KMS-11 (cell line): ENCODE data around the gene CEP57.
"Not testable (repeated sequence)": the region's sequence is repeated elsewhere in the genome, so short reads cannot be mapped to it uniquely, and the experiment has no call there.

Source experiments
- H2AFZ ChIP-seq: fragments of 200-600 bp; sonication (generic); 2 replicates; pipeline ENCODE4 v1.6.1; 2016; ENCODE audit warnings: antibody characterized with exemption, mixed run types, low read depth
- H3K27ac ChIP-seq: fragments of 200-600 bp; sonication (generic); 2 replicates; pipeline ENCODE4 v1.6.1; 2016; ENCODE audit warnings: mild to moderate bottlenecking, mixed run types
- H3K27me3 ChIP-seq: fragments of 200-600 bp; sonication (generic); 2 replicates; pipeline ENCODE4 v1.6.1; 2017; ENCODE audit warnings: mild to moderate bottlenecking, low read depth, mixed run types, moderate library complexity; ENCODE audit not compliant: insufficient read depth
- H3K36me3 ChIP-seq: fragments of 200-600 bp; sonication (generic); 2 replicates; pipeline ENCODE4 v1.6.1; 2017; ENCODE audit warnings: mild to moderate bottlenecking, mixed run types; ENCODE audit not compliant: insufficient read depth
- H3K4me1 ChIP-seq: fragments of 200-600 bp; sonication (generic); 2 replicates; pipeline ENCODE4 v1.6.1; 2016; ENCODE audit warnings: mild to moderate bottlenecking, low read depth, mixed run types; ENCODE audit not compliant: poor library complexity, severe bottlenecking
- H3K4me2 ChIP-seq: fragments of 200-600 bp; sonication (generic); 2 replicates; pipeline ENCODE4 v1.7.0; 2016; ENCODE audit warnings: mild to moderate bottlenecking, mixed run types
- H3K4me3 ChIP-seq: fragments of 200-600 bp; sonication (generic); IDR thresholded peaks from 2 replicates; pipeline ENCODE4 v1.6.1; 2017; ENCODE audit warnings: low read depth, low read length, mixed read lengths; ENCODE audit not compliant: insufficient read depth
- H3K79me2 ChIP-seq: fragments of 200-600 bp; sonication (generic); 2 replicates; pipeline ENCODE4 v1.6.1; 2016; ENCODE audit warnings: low read depth, mixed run types; ENCODE audit not compliant: insufficient read depth
- H3K9ac ChIP-seq: fragments of 200-600 bp; sonication (generic); 2 replicates; pipeline ENCODE4 v1.6.1; 2016; ENCODE audit warnings: mild to moderate bottlenecking, mixed run types
- H4K20me1 ChIP-seq: fragments of 200-600 bp; sonication (generic); 2 replicates; pipeline ENCODE4 v1.6.1; 2016; ENCODE audit warnings: mild to moderate bottlenecking, mixed run types; ENCODE audit not compliant: insufficient read depth
- CTCF ChIP-seq: fragments of 200-600 bp; sonication (generic); conservative IDR thresholded peaks from 2 replicates; pipeline ENCODE4 v1.6.1; 2017; ENCODE audit warnings: low read depth, mild to moderate bottlenecking, antibody characterized with exemption, low read length, moderate library complexity, mixed read lengths

CEP57 gene

GRCh38 chr11:95802806-95803205 lies 12.5 kb downstream of the CEP57 start:
- Histone ChIP-seq H3K9ac (no peak overlapping the region), H3K27me3 (no peaks in the 10 kb centered on the region), H3K27ac (no peak overlapping the region), H4K20me1 (no peaks in the 10 kb centered on the region), H3K79me2 (no peaks in the 10 kb centered on the region), H3K4me2 (no peak overlapping the region), H3K36me3 (no peaks in the 10 kb centered on the region), H2AFZ (no peak overlapping the region), H3K4me1 (no peaks in the 10 kb centered on the region), H3K4me3 (no peak overlapping the region)
- no peak for TF ChIP-seq CTCF

- Histone ChIP-seq H4K20me1 (no peaks in the 10 kb centered on the region), H3K27me3 (no peaks in the 10 kb centered on the region), H2AFZ (no peak overlapping the region), H3K27ac (no peak overlapping the region), H3K4me3 (no peak overlapping the region), H3K4me2 (no peak overlapping the region), H3K79me2 (no peaks in the 10 kb centered on the region), H3K36me3 (no peaks in the 10 kb centered on the region), H3K4me1 (no peaks in the 10 kb centered on the region), H3K9ac (no peak overlapping the region)
- TF ChIP-seq CTCF = no peak
Measured at GRCh38 chr11:95803973-95804372, 13.7 kb downstream of the CEP57 start.

GRCh38 chr11:95805869-95806268 lies 15.6 kb downstream of the CEP57 start:
- no peak for TF ChIP-seq CTCF
- no peaks in the 10 kb centered on the region for H3K79me2 ChIP-seq
- H4K20me1 ChIP-seq = no peaks in the 10 kb centered on the region
- no peak overlapping the region for H3K4me2 ChIP-seq
- no peaks in the 10 kb centered on the region for H3K27me3 ChIP-seq
- H3K36me3 ChIP-seq = no peaks in the 10 kb centered on the region
- no peak overlapping the region for H3K4me3 ChIP-seq
- no peaks in the 10 kb centered on the region for H3K4me1 ChIP-seq
- H3K9ac ChIP-seq = no peak overlapping the region
- no peak overlapping the region for H3K27ac ChIP-seq
- no peak overlapping the region for H2AFZ ChIP-seq

GRCh38 chr11:95806464-95806863 lies 16.2 kb downstream of the CEP57 start:
- not testable (repeated sequence) for H3K4me3 ChIP-seq, H3K9ac ChIP-seq, H2AFZ ChIP-seq, H3K4me2 ChIP-seq, H4K20me1 ChIP-seq, H3K4me1 ChIP-seq, H3K36me3 ChIP-seq, H3K27me3 ChIP-seq, H3K27ac ChIP-seq, H3K79me2 ChIP-seq

- not testable (repeated sequence) for H3K4me1 ChIP-seq, H3K36me3 ChIP-seq, H4K20me1 ChIP-seq, H2AFZ ChIP-seq, H3K9ac ChIP-seq, H3K27me3 ChIP-seq, H3K4me3 ChIP-seq, H3K27ac ChIP-seq, H3K4me2 ChIP-seq, H3K79me2 ChIP-seq
Measured at GRCh38 chr11:95811052-95811451, 20.8 kb downstream of the CEP57 start.

- TF ChIP-seq CTCF = no peak
- H3K79me2 ChIP-seq = no peaks in the 10 kb centered on the region
- no peak overlapping the region for H3K4me2 ChIP-seq
- no peaks in the 10 kb centered on the region for H3K36me3 ChIP-seq
- no peak overlapping the region for H2AFZ ChIP-seq
- H4K20me1 ChIP-seq = no peaks in the 10 kb centered on the region
- H3K4me3 ChIP-seq = no peak overlapping the region
- H3K27me3 ChIP-seq = no peaks in the 10 kb centered on the region
- no peaks in the 10 kb centered on the region for H3K4me1 ChIP-seq
- no peak overlapping the region for H3K27ac ChIP-seq
- H3K9ac ChIP-seq = no peak overlapping the region
Measured at GRCh38 chr11:95816037-95816436, 25.7 kb downstream of the CEP57 start.
